Measurements from ENCODE around the gene UVRAG.

- TF ChIP-seq, protein P1, sequence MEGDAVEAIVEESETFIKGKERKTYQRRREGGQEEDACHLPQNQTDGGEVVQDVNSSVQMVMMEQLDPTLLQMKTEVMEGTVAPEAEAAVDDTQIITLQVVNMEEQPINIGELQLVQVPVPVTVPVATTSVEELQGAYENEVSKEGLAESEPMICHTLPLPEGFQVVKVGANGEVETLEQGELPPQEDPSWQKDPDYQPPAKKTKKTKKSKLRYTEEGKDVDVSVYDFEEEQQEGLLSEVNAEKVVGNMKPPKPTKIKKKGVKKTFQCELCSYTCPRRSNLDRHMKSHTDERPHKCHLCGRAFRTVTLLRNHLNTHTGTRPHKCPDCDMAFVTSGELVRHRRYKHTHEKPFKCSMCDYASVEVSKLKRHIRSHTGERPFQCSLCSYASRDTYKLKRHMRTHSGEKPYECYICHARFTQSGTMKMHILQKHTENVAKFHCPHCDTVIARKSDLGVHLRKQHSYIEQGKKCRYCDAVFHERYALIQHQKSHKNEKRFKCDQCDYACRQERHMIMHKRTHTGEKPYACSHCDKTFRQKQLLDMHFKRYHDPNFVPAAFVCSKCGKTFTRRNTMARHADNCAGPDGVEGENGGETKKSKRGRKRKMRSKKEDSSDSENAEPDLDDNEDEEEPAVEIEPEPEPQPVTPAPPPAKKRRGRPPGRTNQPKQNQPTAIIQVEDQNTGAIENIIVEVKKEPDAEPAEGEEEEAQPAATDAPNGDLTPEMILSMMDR (IDR thresholded peaks at IDR 0.05) = no peak
- no peak for TF ChIP-seq EP300 (IDR thresholded peaks at IDR 0.05)
These were observed 103.3 kb downstream of the UVRAG start for GRCh38 chr11:75918331-75918730.

All from stomach (tissue), 4 donors.